ENCODE measurements around the gene GRB10. TPM values are rescaled to one million over a fixed set of nuclear protein-coding genes. Genes with fewer than 3 reads are reported as not detected.

GRB10 gene
- total RNA-seq, 1 donor from 2014 or later, result 48.6 TPM

GRCh38 chr7:50628434-50629084 lies 154.1 kb downstream of the GRB10 start:
- no peak overlapping the region for H3K4me3 ChIP-seq
- no peaks in the 10 kb centered on the region for H3K27me3 ChIP-seq
- no peak overlapping the region for H3K27ac ChIP-seq
- H3K9me3 ChIP-seq, result no peaks in the 10 kb centered on the region
- H3K4me1 ChIP-seq, result no peaks in the 10 kb centered on the region
- no peak for DNase-seq (ENCODE audit: extremely low spot score in 2 of 2)
- no peak for TF ChIP-seq POLR2AphosphoS5 (IDR thresholded peaks at IDR 0.05; ENCODE audit: insufficient read depth in 1 of 2, low read depth in 1 of 2)
- no peak for TF ChIP-seq POLR2A (IDR thresholded peaks at IDR 0.05)
- TF ChIP-seq, protein P1, sequence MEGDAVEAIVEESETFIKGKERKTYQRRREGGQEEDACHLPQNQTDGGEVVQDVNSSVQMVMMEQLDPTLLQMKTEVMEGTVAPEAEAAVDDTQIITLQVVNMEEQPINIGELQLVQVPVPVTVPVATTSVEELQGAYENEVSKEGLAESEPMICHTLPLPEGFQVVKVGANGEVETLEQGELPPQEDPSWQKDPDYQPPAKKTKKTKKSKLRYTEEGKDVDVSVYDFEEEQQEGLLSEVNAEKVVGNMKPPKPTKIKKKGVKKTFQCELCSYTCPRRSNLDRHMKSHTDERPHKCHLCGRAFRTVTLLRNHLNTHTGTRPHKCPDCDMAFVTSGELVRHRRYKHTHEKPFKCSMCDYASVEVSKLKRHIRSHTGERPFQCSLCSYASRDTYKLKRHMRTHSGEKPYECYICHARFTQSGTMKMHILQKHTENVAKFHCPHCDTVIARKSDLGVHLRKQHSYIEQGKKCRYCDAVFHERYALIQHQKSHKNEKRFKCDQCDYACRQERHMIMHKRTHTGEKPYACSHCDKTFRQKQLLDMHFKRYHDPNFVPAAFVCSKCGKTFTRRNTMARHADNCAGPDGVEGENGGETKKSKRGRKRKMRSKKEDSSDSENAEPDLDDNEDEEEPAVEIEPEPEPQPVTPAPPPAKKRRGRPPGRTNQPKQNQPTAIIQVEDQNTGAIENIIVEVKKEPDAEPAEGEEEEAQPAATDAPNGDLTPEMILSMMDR (IDR thresholded peaks at IDR 0.05), result no peak
- intact Hi-C loops (cut with DNase I), result no loop called here
- H3K36me3 ChIP-seq, result peaks cover 0 to 5% of the 10 kb centered on the region in 2 donors

- Histone ChIP-seq H3K27me3 (no peaks in the 10 kb centered on the region), H3K4me3 (no peak overlapping the region), H3K36me3 (peaks cover 0 to 5% of the 10 kb centered on the region in 2 donors), H3K27ac (no peak overlapping the region), H3K9me3 (no peaks in the 10 kb centered on the region), H3K4me1 (no peaks in the 10 kb centered on the region)
- intact Hi-C loops (cut with DNase I), result no loop called here
- DNase-seq (ENCODE audit: extremely low spot score in 2 of 2), result peak in 1 of 2 donors; percentile 69
- TF ChIP-seq, protein P1 (IDR thresholded peaks at IDR 0.05), result no peak
- TF ChIP-seq POLR2AphosphoS5 (IDR thresholded peaks at IDR 0.05; ENCODE audit: insufficient read depth in 1 of 2, low read depth in 1 of 2) (no peak), POLR2A (IDR thresholded peaks at IDR 0.05) (no peak)
Observed at GRCh38 chr7:50627824-50628361, 154.8 kb downstream of the GRB10 start.

DNA sequence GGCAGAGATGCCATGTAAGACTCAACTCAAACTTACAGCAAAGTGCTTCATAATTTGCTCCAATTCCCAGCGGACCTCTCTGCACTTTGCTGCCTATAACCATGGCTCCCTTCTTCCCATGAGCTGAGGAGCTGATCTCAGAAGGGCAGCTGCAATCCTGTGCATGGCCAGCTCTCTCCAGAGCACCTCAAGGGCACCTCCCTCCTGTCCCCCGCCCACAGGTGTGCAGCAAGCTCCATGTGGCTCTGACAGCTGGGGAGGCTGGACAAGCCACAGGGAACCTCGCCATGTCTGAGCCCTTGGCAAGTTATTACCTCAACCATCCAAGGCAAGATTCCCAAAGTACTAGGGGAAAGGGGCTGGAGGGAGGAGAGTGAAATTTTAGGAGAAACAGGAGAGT lies 156.4 kb downstream of the GRB10 start:
- intact Hi-C loops (cut with DNase I), result no loop called here
- H3K4me1 ChIP-seq, result no peaks in the 10 kb centered on the region
- no peak overlapping the region for H3K27ac ChIP-seq
- H3K4me3 ChIP-seq, result no peak overlapping the region
- H3K9me3 ChIP-seq, result no peaks in the 10 kb centered on the region
- no peak for DNase-seq (ENCODE audit: extremely low spot score in 2 of 2)
- no peak for TF ChIP-seq POLR2AphosphoS5 (IDR thresholded peaks at IDR 0.05; ENCODE audit: insufficient read depth in 1 of 2, low read depth in 1 of 2)
- TF ChIP-seq, protein P1 (IDR thresholded peaks at IDR 0.05), result no peak
- TF ChIP-seq POLR2A (IDR thresholded peaks at IDR 0.05), result no peak
- H3K36me3 ChIP-seq, result peaks cover 0 to 5% of the 10 kb centered on the region in 2 donors
- no peaks in the 10 kb centered on the region for H3K27me3 ChIP-seq

GRCh38 chr7:50625360-50625759 lies 157.3 kb downstream of the GRB10 start:
- intact Hi-C loops (cut with DNase I), result no loop called here
- no peak overlapping the region for H3K4me3 ChIP-seq
- no peak for DNase-seq (ENCODE audit: extremely low spot score in 2 of 2)
- H3K27ac ChIP-seq, result no peak overlapping the region
- no peaks in the 10 kb centered on the region for H3K4me1 ChIP-seq
- H3K36me3 ChIP-seq, result peaks cover 0 to 5% of the 10 kb centered on the region in 2 donors
- TF ChIP-seq POLR2A (IDR thresholded peaks at IDR 0.05) (no peak), POLR2AphosphoS5 (IDR thresholded peaks at IDR 0.05; ENCODE audit: insufficient read depth in 1 of 2, low read depth in 1 of 2) (no peak)
- TF ChIP-seq, protein P1 (IDR thresholded peaks at IDR 0.05), result no peak
- no peaks in the 10 kb centered on the region for H3K9me3 ChIP-seq
- H3K27me3 ChIP-seq, result no peaks in the 10 kb centered on the region

GRCh38 chr7:50622821-50623220 lies 159.9 kb downstream of the GRB10 start:
- H3K4me3 ChIP-seq, result no peak overlapping the region
- H3K27ac ChIP-seq, result no peak overlapping the region
- no peaks in the 10 kb centered on the region for H3K27me3 ChIP-seq
- TF ChIP-seq POLR2A (IDR thresholded peaks at IDR 0.05), result no peak
- TF ChIP-seq, protein P1 (IDR thresholded peaks at IDR 0.05), result no peak
- TF ChIP-seq POLR2AphosphoS5 (IDR thresholded peaks at IDR 0.05; ENCODE audit: insufficient read depth in 1 of 2, low read depth in 1 of 2), result no peak
- no peaks in the 10 kb centered on the region for H3K9me3 ChIP-seq
- no peaks in the 10 kb centered on the region for H3K4me1 ChIP-seq
- intact Hi-C loops (cut with DNase I), result no loop called here
- no peak for DNase-seq (ENCODE audit: extremely low spot score in 2 of 2)
- peaks cover 0 to 5% of the 10 kb centered on the region in 2 donors for H3K36me3 ChIP-seq
